ENCODE results near the gene LYPLAL1.
"Not testable (repeated sequence)": the region's sequence is repeated elsewhere in the genome, so short reads cannot be mapped to it uniquely, and the experiment has no call there.

The LYPLAL1 gene

DNA sequence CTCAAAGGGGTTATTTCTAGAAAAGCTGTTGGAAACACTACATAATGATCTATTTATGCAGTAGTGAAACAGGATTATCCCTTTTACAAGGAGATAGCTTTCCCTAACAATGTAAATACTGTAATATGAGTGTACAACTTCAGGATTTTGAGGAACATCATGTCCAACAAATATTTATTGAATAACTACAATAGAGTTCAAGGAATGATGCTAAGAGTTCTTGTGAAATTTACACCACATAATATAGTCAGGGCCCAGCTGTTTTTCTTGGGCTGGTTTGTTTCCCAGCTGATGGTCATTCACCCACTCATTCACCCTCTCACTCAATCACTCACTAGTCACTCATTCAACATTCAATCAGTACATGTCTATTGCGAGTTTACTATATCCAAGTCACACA lies 12.3 kb upstream of the LYPLAL1 start:
- no peak for DNase-seq (ENCODE audit: extremely low read depth in 1 of 2, low read depth in 1 of 2)

DNA sequence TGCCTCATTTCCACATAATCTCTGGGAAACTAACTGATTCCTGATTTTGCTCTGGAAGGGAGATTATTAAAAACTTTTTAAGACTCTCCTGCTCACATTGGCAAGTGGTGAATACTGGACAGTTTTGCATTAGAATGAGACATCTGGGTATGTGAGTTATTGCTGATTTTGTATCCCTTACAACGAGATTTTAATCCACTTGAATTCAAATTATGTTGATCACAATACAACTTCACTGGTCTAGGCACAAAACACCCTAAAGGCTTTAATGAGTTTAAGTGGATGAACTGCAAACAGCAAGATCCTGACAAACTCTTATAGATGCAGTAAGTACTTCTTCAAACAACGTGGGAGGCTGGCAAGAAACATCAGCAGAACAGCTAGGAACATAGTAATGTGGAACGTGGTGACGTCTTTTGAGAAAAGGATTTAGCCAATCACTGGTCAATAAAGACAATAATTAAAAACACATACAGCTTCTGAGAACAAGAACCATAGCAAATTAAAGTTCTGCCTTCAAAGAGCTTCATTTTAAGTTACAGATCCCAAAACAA lies 10.2 kb upstream of the LYPLAL1 start:
- DNase-seq (ENCODE audit: extremely low read depth in 1 of 2, low read depth in 1 of 2), result no peak

DNA sequence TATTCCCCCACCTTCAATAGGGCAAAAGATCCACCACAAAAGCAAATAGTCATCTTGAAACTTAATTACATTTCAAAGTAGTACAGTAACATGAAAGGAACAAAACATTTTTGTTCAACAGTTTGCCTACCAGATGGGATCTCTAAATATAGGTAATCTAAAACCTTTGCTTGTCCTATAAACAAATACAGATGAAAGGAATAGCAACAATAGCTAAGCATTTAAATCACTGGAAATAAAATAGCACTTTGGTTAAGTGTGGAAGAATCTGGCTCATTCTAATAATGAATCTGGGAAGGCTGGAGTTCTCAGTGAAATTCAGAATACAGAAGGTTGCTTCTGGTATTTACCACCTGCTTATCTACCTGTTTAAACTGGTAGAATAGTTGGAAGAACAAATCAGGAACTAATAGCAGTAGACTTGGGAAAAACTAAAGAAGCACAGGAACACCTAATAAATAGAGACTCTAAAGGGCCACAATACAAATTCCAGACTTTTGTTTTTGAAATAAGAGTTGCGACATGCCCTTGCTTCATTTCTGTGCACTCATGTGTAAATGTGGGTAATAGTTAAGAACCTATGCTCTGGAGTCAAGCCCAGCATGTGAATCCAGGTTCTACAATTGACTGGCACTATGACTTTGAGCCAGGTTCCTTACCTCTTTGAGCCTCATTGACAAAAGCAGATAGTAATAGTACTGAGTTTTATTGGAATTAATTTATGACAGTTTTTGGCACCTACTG lies 2.3 kb upstream of the LYPLAL1 start:
- DNase-seq (ENCODE audit: extremely low read depth in 1 of 2, low read depth in 1 of 2), result no peak

DNA sequence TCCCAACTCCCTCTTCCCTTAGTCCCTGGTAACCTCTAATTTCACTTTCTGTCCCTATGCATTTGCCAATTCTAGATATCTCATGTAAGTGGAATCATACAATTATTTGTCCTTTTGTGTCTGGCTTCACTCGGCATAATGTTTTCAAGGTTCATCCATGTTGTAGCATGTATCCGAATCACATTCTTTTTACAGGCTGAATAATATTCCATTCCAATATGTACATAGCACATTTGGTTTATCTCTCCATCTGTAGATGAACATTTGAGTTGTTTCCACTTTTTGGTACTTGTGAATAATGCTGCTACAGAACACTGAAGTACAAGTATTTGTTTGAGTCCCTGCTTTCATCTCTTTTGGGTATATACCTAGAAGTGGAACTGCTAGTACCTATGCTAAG lies 857 bp upstream of the LYPLAL1 start:
- DNase-seq (ENCODE audit: extremely low read depth in 1 of 2, low read depth in 1 of 2), result no peak

DNA sequence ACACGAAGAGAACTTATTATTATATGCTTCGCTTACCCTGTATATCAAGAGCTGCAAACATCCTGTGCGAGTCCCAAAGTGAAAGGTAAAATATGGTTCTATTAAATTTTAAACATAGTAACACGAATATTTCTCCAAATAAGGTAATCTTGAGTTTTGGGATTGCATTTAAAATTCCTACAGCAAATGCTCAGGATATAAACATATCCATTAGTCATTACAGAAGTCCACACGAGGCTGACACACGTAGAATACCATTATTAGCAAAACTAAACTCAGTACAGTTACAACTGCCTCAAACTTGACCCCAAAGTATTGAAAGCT lies 282 bp upstream of the LYPLAL1 start:
- DNase-seq (ENCODE audit: extremely low read depth in 1 of 2, low read depth in 1 of 2), result no peak

DNA sequence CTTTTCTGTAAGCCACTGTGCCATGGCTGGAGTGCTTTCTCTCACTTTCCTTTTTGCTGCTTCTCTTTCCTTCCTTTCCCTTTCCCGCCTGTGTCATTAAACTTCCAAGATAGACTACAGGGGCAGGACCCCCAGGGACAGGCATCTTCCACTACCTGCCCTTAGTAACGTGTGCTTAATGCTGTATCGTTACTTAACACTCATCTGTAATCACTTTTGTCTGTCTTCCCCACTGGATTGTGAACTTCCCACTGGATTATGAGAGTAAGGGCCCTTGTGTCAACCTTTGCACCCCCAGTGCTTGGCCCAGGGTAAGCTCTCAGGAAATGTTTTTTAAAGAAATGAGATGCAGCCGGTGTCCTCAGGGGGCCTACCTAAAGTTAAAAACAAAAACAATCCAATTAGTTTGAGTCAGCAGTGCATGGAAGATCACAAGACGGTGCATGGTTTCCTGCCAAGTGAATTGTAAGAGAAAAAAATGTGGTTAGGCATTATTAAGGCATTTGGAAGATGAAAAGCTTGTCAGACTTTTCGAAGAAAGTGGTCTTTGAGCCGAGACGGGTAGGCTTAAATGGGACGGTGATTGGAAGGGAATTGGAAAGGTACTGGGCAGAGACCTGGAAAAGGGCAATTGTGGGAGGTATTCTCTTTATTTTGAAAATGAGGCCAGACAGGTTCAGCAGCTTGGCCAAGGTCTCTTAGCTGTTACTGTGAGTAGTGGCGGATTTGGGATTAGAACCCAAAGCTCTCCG lies 958 bp downstream of the LYPLAL1 start:
- no peak for DNase-seq (ENCODE audit: extremely low read depth in 1 of 2, low read depth in 1 of 2)

DNA sequence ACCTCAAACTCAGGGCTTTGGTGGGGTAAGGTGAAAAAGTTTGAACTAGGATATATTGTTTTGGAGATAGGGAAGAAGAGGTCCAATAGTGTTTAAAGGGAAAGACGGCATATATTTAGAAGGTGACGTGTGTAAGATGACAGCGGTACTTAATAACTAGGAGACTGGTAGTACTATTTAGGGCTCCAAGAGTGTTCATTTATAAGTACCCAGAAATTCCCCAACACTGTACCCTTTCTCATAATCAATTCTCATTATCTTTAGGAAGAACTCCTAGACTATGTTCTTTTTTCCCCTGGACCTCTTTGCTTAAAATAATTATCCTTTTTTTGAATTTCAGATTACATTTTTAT lies 1.5 kb downstream of the LYPLAL1 start:
- DNase-seq (ENCODE audit: extremely low read depth in 1 of 2, low read depth in 1 of 2), result no peak

DNA sequence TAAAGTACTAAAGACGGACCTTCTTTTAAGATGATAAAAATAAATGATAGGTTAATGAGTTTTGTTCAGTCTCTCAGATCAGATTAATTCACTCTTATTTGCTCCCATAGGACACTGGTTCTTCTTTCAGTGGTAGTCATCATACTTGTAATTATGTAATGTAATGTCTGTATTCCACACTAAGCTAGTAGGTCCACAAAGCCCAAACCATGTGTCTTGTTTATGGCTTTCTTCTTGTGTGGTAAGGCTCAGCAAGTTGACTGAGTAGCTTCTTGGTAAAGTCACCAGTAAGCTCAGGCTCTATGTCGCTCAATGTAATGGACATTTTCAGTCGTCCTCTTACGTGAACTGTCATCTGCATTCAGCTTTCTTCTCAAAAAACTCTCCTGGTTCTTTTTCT lies 2.5 kb downstream of the LYPLAL1 start:
- DNase-seq (ENCODE audit: extremely low read depth in 1 of 2, low read depth in 1 of 2), result no peak

DNA sequence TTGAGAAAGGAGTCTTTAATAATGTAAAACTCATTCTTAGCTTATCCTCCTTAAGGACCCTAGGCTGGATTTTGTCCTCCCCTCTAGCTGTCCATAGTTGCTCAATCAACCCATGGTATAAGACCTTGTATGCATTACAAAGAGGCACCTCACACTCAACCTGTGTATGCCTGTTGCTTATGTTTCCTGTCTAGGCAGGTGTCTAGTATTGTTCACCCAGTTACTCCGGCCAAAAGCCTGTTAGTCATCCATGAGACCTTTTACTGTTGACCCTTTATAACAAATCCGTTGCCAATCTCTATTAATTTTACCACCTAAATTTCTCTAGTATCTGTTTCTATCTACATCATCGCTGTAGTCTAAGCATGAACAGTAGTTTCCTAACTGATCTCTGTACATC lies 3.7 kb downstream of the LYPLAL1 start:
- no peak for DNase-seq (ENCODE audit: extremely low read depth in 1 of 2, low read depth in 1 of 2)

DNA sequence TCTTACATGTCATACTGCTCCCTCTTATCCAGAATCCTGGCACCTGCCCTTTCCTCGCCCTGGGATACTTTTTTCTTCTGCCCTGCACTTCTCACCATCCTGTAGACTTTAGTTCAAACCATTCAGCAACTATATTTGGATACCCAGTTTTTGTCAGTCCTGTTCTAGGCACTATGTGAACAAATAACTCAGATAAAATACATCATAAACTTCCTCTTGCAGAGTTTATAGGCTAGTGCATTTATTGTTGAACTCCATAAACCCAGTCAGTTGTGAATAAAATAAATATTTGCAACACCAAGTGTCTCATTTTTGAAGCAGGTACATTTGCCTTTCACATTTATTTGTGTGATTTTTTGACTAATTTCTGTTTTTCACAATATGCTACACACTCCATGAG lies 4.3 kb downstream of the LYPLAL1 start:
- DNase-seq (ENCODE audit: extremely low read depth in 1 of 2, low read depth in 1 of 2), result no peak

DNA sequence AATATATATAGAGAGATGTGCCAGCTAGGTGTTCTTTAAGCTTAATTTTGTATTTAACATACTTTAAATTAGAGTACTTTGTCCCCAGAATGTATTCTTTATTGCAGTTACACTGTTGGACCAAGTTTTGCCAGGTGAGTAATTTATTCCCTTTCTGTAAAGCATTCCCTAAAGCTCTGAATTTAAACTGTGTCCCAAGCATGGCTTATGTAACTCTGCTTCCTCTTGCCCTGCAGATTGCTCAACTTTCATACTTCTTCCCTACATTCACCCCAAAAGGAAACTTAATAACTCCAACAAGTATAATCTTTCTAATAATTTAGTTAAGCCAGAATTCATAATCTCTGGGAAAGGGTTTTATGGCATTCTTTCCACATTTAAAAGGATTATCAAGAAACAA lies 5.6 kb downstream of the LYPLAL1 start:
- no peak for DNase-seq (ENCODE audit: extremely low read depth in 1 of 2, low read depth in 1 of 2)

DNA sequence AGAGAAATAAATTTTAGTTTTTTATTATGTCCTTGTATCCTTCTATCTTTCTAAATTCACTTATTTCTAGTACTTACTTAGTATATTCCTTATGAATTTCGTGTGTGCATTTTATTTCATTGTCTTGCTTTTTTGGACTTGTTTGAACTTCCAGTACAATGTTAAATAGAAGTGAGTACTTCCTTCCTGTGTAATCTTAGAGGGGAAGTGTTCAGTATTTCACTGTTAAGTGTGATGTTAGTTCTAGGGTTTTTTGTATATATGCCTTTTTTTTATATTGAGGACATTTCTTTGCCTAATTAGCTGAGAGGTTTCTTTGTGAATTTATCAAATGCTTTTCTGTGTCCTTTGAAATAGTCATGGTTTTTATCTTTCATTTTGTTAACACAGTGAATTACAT lies 10.7 kb downstream of the LYPLAL1 start:
- DNase-seq (ENCODE audit: extremely low read depth in 1 of 2, low read depth in 1 of 2), result no peak

DNA sequence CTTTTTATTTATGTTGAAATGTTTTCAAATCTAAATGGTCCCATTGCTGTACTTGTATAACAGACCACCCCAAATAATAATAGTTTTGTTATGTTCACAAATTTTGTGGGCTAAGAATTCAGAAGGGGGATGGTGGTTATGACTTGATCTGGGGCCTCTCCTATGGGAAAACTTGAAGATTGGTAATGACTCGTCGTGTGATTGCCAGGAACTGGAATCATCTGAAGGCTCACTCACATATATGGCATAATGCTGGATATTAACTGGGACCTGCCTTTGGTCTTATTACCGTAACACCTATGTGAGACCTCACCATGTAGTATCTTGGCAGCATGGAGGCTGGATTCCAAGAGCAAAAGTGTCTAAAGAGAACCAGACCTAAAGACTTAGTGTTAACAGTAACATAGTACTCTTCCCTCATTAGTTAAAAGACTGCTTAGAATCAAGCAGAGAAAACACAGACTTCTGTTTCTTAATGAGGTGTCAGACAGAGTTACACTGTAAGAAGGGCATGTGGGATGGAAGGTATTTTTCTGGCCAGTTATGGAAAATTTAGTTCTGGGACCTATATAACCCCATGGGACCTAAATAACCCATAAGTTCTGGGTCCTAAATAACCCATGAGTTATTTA lies 11.9 kb downstream of the LYPLAL1 start:
- no peak for DNase-seq (ENCODE audit: extremely low read depth in 1 of 2, low read depth in 1 of 2)

DNA sequence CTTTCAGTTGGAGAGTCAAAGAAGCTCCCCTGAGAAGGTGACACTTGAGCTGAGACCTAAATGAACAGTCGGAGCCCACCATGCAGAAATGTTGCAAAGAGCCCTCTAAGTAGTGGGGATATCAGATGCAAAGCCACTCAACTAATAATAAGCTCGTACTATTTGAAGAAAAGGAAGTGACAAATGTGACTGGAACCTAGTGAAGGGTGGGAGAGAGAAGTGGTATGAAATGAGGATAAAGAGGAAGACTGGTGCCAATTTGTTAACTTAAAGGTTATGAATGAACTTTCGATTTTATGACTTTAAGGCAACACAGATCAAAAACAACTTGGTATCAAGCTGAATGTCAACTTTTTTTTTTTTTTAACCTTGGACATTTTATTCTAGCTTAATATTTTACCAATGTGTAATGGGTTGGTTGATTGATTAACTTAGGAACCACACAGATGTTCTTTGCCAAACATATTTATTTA lies 14.7 kb downstream of the LYPLAL1 start:
- no peak for DNase-seq (ENCODE audit: extremely low read depth in 1 of 2, low read depth in 1 of 2)

DNA sequence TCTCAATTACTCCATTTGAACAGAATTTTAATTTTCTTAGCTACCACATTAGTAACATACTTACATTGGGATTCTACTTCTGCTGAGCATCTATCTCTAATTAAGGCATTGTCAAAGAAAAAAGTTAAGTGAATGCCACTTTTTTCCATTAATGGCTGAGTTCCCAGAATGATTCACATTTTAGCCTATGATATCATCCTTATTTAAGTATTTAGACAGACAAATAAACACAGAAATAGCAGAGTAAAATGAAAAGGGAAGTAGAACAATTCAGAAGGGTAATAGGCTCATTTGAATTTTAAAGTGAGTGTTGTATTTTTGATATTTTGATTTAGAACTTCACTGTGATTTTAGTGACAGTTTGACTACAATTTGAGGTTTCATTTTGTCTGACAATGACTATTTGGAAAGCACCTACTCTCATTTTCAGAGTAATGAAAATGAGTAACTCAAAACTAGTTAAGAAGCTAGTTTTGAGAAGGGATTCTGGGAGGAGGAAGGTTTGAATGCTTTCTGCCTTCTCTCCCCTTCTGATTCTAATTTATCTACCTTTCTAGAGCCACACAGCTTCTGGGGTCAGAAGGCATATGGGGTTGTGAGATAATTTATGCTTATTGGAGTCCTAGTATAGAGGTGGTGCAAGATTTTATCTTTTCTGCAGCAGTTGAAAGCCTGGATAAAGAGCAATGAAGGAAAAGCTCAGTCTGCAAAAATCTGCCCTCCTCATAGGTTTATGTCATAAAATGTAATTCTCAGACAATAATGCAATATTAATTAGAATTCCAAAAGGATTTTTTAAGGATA lies 15.5 kb downstream of the LYPLAL1 start:
- no peak for DNase-seq (ENCODE audit: extremely low read depth in 1 of 2, low read depth in 1 of 2)

DNA sequence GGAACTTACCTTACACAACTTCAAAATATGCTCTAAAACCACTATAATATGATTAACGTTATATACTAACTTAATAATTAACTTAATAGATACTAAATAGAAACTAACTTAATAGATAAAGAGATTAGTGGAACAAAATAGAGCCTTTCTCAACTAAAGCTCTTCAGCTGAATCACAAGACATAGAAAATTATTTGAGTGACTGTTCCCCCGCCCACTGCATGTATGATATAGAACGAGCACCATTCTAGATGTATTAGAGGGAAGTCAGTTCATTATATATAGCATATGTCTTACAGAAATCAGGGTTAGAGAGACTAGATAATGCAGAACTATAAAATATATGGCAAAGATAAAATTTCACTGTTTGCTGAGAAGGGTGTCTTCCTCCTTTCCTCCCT lies 16.3 kb downstream of the LYPLAL1 start:
- DNase-seq (ENCODE audit: extremely low read depth in 1 of 2, low read depth in 1 of 2), result no peak

DNA sequence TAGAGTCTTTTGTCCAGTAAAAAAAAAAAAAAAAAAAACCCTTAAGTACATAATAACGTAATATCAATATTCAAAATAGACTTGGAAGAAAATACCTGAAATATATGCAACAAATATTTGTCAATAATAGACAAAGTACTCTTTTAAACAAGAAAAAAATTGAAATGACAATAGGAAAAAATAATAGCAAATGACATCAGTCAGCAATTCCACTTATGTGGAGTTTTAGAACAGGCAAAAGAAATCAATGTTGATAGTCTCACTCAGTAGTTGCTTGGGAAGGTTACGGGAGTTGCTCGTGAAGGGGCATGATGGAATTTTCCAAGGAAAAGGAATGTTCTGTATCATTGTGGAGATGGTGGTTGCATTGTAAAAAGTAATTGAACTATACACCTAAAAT lies 16.9 kb downstream of the LYPLAL1 start:
- no peak for DNase-seq (ENCODE audit: extremely low read depth in 1 of 2, low read depth in 1 of 2)

DNA sequence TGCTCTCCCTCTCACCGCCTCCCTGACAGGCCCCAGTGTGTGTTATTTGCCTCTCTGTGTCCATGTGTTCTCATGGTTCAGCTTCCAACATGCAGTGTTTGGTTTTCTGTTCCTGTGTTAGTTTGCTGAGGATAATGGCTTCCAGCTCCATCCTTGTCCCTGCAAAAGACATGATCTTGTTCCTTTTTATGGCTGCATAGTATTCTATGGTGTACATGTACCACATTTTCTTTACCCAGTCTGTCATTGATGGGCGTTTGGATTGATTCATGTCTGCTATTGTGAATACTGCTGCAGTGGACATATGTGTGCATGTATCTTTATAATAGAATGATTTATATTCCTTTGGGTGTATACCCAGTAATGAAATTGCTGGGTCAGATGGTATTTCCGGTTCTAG lies 22.2 kb downstream of the LYPLAL1 start:
- DNase-seq (ENCODE audit: extremely low read depth in 1 of 2, low read depth in 1 of 2), result not testable (repeated sequence)

DNA sequence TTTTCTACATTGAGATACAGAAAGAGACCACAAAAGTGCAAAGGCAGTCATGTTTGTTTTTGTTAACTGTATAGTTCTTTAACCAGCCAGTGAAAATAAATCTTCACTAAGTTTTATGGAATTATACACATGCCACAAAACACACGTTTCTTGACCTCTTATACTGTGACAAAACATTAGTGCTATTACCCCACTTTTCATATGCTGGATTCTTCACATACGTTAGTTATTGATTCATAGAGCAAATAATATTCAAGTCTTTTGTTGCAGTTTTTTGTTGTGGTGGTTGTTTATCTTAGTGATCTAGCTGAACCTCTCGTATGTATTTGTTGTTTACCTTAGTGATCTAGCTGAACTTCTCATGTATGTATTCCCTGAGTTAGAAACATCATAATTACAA lies 28.0 kb downstream of the LYPLAL1 start:
- DNase-seq (ENCODE audit: extremely low read depth in 1 of 2, low read depth in 1 of 2), result no peak

DNA sequence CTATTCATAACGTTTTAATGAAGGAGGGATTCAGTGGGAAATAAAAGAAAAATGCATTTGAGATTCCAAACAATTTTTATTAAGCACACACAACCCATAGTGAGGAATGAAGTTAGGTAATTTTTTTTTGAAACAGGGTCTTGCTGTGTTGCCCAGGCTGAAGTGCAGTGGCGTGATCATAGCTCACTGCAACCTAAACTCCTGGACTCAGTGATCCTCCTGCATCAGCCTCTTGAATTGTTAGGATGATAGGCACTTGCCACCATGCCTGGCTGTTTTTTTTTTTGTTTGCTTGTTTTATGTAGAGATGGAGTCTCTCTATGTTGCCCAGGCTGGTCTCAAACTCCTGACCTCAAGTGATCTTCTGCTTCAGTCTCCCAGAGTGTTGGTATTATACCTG lies 28.9 kb downstream of the LYPLAL1 start:
- DNase-seq (ENCODE audit: extremely low read depth in 1 of 2, low read depth in 1 of 2), result no peak

DNA sequence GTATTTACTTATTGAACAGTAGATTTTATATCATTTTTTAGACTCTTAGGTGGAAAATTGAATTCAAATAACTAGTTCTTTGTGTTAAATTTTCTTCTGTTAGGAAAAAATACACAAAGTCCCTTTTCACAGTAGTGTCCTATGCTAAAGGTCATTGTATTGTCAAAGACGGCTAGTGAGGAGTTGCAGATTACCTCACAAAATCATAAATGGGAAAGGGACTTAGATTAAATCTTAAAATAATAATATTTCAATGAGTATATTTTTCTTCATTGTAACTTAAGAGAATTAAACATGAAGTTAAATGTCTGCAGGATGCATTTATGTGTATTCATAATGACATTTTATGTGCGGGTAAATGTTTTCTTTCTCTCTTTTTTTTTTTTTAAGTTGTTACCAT lies 32.7 kb downstream of the LYPLAL1 start:
- no peak for DNase-seq (ENCODE audit: extremely low read depth in 1 of 2, low read depth in 1 of 2)
